Measurements from ENCODE around the gene DTHD1.

Gene DTHD1

GRCh38 chr4:36313703-36314102, 32.3 kb downstream of the DTHD1 start:
- no peak for TF ChIP-seq ZBTB7A (IDR thresholded peaks at IDR 0.05; ENCODE audit: low read depth)
- TF ChIP-seq FOXM1 (IDR thresholded peaks at IDR 0.05; ENCODE audit: borderline replicate concordance, low read depth) = no peak
- no peak for TF ChIP-seq EGR1 (IDR thresholded peaks at IDR 0.05)
- TF ChIP-seq, protein P1, sequence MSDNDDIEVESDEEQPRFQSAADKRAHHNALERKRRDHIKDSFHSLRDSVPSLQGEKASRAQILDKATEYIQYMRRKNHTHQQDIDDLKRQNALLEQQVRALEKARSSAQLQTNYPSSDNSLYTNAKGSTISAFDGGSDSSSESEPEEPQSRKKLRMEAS (IDR thresholded peaks at IDR 0.05) = no peak
- TF ChIP-seq EP300 (IDR thresholded peaks at IDR 0.05; ENCODE audit: borderline replicate concordance) = no peak
- TF ChIP-seq, protein P2, sequence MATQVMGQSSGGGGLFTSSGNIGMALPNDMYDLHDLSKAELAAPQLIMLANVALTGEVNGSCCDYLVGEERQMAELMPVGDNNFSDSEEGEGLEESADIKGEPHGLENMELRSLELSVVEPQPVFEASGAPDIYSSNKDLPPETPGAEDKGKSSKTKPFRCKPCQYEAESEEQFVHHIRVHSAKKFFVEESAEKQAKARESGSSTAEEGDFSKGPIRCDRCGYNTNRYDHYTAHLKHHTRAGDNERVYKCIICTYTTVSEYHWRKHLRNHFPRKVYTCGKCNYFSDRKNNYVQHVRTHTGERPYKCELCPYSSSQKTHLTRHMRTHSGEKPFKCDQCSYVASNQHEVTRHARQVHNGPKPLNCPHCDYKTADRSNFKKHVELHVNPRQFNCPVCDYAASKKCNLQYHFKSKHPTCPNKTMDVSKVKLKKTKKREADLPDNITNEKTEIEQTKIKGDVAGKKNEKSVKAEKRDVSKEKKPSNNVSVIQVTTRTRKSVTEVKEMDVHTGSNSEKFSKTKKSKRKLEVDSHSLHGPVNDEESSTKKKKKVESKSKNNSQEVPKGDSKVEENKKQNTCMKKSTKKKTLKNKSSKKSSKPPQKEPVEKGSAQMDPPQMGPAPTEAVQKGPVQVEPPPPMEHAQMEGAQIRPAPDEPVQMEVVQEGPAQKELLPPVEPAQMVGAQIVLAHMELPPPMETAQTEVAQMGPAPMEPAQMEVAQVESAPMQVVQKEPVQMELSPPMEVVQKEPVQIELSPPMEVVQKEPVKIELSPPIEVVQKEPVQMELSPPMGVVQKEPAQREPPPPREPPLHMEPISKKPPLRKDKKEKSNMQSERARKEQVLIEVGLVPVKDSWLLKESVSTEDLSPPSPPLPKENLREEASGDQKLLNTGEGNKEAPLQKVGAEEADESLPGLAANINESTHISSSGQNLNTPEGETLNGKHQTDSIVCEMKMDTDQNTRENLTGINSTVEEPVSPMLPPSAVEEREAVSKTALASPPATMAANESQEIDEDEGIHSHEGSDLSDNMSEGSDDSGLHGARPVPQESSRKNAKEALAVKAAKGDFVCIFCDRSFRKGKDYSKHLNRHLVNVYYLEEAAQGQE (IDR thresholded peaks at IDR 0.05; ENCODE audit: low read depth) = no peak
- TF ChIP-seq NFIC (IDR thresholded peaks at IDR 0.05) = no peak
- no peak for TF ChIP-seq TCF12 (IDR thresholded peaks at IDR 0.05; ENCODE audit: low read depth)
- TF ChIP-seq RAD21 (IDR thresholded peaks at IDR 0.05; ENCODE audit: low read depth) = no peak
- TF ChIP-seq TAF1 (IDR thresholded peaks at IDR 0.05; ENCODE audit: low read depth) = no peak
- no peak for TF ChIP-seq CEBPB (IDR thresholded peaks at IDR 0.05)
- TF ChIP-seq TEAD4 (IDR thresholded peaks at IDR 0.05) = no peak
- TF ChIP-seq CREB1 (IDR thresholded peaks at IDR 0.05; ENCODE audit: low read depth) = no peak
- TF ChIP-seq, protein P3, sequence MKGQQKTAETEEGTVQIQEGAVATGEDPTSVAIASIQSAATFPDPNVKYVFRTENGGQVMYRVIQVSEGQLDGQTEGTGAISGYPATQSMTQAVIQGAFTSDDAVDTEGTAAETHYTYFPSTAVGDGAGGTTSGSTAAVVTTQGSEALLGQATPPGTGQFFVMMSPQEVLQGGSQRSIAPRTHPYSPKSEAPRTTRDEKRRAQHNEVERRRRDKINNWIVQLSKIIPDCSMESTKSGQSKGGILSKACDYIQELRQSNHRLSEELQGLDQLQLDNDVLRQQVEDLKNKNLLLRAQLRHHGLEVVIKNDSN (IDR thresholded peaks at IDR 0.05) = no peak
- no peak for TF ChIP-seq YY1 (IDR thresholded peaks at IDR 0.05; ENCODE audit: low read depth)

DNA sequence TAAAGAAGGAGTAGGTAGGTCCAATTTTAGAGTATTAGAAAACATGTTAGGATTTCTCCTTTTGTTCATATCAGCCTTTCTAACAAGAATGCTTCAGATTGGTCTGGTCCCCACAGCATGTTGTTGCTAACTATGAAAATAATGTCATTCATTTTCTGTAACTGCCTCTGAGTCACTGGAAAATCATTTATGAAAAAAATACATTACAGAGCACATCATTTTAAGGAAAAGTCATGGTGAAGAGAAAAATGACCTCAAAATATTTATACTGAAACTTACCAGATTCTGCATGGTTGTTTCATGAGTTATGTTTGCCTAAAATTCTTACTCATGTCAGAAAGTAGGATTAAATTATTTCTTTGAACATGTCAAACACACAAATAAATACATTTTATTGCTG, 35.2 kb downstream of the DTHD1 start:
- TF ChIP-seq, protein P1 (IDR thresholded peaks at IDR 0.05) = no peak
- TF ChIP-seq YY1 (IDR thresholded peaks at IDR 0.05; ENCODE audit: low read depth) (no peak), TEAD4 (IDR thresholded peaks at IDR 0.05) (no peak), EP300 (IDR thresholded peaks at IDR 0.05; ENCODE audit: borderline replicate concordance) (no peak), TAF1 (IDR thresholded peaks at IDR 0.05; ENCODE audit: low read depth) (no peak), TCF12 (IDR thresholded peaks at IDR 0.05; ENCODE audit: low read depth) (no peak), ZBTB7A (IDR thresholded peaks at IDR 0.05; ENCODE audit: low read depth) (no peak), FOXM1 (IDR thresholded peaks at IDR 0.05; ENCODE audit: borderline replicate concordance, low read depth) (no peak), NFIC (IDR thresholded peaks at IDR 0.05) (no peak), RAD21 (IDR thresholded peaks at IDR 0.05; ENCODE audit: low read depth) (no peak), CEBPB (IDR thresholded peaks at IDR 0.05) (no peak)
- TF ChIP-seq, protein P2 (IDR thresholded peaks at IDR 0.05; ENCODE audit: low read depth) = no peak
- TF ChIP-seq, protein P3 (IDR thresholded peaks at IDR 0.05) = no peak

- TF ChIP-seq TCF12 (IDR thresholded peaks at IDR 0.05; ENCODE audit: low read depth) = no peak
- TF ChIP-seq TEAD4 (IDR thresholded peaks at IDR 0.05) = no peak
- no peak for TF ChIP-seq FOXM1 (IDR thresholded peaks at IDR 0.05; ENCODE audit: borderline replicate concordance, low read depth)
- TF ChIP-seq EGR1 (IDR thresholded peaks at IDR 0.05) = no peak
- no peak for TF ChIP-seq EP300 (IDR thresholded peaks at IDR 0.05; ENCODE audit: borderline replicate concordance)
- TF ChIP-seq YY1 (IDR thresholded peaks at IDR 0.05; ENCODE audit: low read depth) = no peak
- no peak for TF ChIP-seq TAF1 (IDR thresholded peaks at IDR 0.05; ENCODE audit: low read depth)
- TF ChIP-seq, protein P1 (IDR thresholded peaks at IDR 0.05) = no peak
- no peak for TF ChIP-seq CREB1 (IDR thresholded peaks at IDR 0.05; ENCODE audit: low read depth)
- TF ChIP-seq RAD21 (IDR thresholded peaks at IDR 0.05; ENCODE audit: low read depth) = no peak
- TF ChIP-seq, protein P2 (IDR thresholded peaks at IDR 0.05; ENCODE audit: low read depth) = no peak
- TF ChIP-seq NFIC (IDR thresholded peaks at IDR 0.05) = no peak
- no peak for TF ChIP-seq CEBPB (IDR thresholded peaks at IDR 0.05)
- no peak for TF ChIP-seq ZBTB7A (IDR thresholded peaks at IDR 0.05; ENCODE audit: low read depth)
- TF ChIP-seq, protein P3 (IDR thresholded peaks at IDR 0.05) = no peak
Measured at GRCh38 chr4:36317721-36318120, 36.3 kb downstream of the DTHD1 start.

Measured in Ishikawa (cell line).